ENCODE measurements around the gene PUS10.
A peak's percentile ranks its signal among the peaks of the same experiment; 100 is the strongest.
"Not testable (repeated sequence)": the region's sequence is repeated elsewhere in the genome, so short reads cannot be mapped to it uniquely, and the experiment has no call there.

The PUS10 gene

DNA sequence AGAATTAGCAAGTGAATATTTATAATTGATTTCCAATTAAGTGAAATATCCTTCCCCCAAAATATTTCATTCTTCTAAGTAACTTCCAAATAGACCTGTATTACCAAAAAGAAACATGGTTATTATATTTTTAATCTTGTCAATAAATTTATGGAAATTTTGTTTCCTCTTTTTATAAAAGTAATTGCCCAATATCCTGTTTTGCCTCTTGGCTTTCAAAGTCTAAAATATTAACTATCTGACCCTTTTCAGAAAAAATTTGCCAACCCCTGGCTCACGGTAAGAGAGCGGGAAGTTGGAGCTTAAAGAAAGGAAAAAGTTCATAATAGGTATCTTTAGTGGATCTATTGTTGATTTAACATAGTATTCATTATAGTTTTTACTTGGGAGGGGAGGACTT, 27.2 kb upstream of the PUS10 start:
- Histone ChIP-seq H3K27ac (replicated peaks) (no peak overlapping the region), H3K27me3 (ENCODE audit: insufficient read depth, poor library complexity, severe bottlenecking) (no peaks in the 10 kb centered on the region), H3K4me3 (replicated peaks; ENCODE audit: insufficient read depth, low read length) (no peak overlapping the region)
- no peak for DNase-seq (ENCODE audit: low read depth in 1 of 2, low spot score in 1 of 2)
- TF ChIP-seq SPI1 (IDR thresholded peaks at IDR 0.05; ENCODE audit: borderline replicate concordance, low read depth), result no peak
- no peak for TF ChIP-seq GABPA (IDR thresholded peaks at IDR 0.05; ENCODE audit: low read depth)

DNA sequence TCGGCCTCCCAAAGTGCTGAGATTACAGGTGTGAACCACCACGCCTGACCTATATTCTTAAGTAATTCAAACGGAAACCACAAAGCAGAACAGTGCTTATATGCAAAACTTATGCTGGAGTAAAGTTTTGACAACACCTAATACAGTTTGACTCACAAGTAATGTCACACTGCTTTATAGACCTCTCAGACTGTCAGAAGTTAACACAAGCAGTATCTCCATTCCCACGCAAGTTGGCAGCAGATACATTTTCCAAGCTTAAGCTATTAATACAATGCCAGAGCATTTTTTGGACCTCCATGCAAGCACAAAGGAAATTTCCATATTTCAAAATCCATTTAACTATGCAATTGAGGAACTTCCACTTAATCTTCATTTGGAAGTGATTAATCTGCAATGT, 26.6 kb upstream of the PUS10 start:
- DNase-seq (ENCODE audit: low read depth in 1 of 2, low spot score in 1 of 2), result peak in 1 of 2 experiments; percentile 3
- peak overlapping the region; percentile 6; the same call in 1 of the 2 replicates for H3K27ac ChIP-seq (replicated peaks)
- no peak for TF ChIP-seq SPI1 (IDR thresholded peaks at IDR 0.05; ENCODE audit: borderline replicate concordance, low read depth)
- TF ChIP-seq POLR2AphosphoS5 (IDR thresholded peaks at IDR 0.05; ENCODE audit: low read depth), result no peak
- TF ChIP-seq, protein P1, sequence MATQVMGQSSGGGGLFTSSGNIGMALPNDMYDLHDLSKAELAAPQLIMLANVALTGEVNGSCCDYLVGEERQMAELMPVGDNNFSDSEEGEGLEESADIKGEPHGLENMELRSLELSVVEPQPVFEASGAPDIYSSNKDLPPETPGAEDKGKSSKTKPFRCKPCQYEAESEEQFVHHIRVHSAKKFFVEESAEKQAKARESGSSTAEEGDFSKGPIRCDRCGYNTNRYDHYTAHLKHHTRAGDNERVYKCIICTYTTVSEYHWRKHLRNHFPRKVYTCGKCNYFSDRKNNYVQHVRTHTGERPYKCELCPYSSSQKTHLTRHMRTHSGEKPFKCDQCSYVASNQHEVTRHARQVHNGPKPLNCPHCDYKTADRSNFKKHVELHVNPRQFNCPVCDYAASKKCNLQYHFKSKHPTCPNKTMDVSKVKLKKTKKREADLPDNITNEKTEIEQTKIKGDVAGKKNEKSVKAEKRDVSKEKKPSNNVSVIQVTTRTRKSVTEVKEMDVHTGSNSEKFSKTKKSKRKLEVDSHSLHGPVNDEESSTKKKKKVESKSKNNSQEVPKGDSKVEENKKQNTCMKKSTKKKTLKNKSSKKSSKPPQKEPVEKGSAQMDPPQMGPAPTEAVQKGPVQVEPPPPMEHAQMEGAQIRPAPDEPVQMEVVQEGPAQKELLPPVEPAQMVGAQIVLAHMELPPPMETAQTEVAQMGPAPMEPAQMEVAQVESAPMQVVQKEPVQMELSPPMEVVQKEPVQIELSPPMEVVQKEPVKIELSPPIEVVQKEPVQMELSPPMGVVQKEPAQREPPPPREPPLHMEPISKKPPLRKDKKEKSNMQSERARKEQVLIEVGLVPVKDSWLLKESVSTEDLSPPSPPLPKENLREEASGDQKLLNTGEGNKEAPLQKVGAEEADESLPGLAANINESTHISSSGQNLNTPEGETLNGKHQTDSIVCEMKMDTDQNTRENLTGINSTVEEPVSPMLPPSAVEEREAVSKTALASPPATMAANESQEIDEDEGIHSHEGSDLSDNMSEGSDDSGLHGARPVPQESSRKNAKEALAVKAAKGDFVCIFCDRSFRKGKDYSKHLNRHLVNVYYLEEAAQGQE (IDR thresholded peaks at IDR 0.05; ENCODE audit: insufficient replicate concordance, low read depth), result no peak
- TF ChIP-seq, protein P2, sequence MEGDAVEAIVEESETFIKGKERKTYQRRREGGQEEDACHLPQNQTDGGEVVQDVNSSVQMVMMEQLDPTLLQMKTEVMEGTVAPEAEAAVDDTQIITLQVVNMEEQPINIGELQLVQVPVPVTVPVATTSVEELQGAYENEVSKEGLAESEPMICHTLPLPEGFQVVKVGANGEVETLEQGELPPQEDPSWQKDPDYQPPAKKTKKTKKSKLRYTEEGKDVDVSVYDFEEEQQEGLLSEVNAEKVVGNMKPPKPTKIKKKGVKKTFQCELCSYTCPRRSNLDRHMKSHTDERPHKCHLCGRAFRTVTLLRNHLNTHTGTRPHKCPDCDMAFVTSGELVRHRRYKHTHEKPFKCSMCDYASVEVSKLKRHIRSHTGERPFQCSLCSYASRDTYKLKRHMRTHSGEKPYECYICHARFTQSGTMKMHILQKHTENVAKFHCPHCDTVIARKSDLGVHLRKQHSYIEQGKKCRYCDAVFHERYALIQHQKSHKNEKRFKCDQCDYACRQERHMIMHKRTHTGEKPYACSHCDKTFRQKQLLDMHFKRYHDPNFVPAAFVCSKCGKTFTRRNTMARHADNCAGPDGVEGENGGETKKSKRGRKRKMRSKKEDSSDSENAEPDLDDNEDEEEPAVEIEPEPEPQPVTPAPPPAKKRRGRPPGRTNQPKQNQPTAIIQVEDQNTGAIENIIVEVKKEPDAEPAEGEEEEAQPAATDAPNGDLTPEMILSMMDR (IDR thresholded peaks at IDR 0.05; ENCODE audit: insufficient read depth, low read length), result no peak
- no peak for TF ChIP-seq GABPA (IDR thresholded peaks at IDR 0.05; ENCODE audit: low read depth)
- H3K27me3 ChIP-seq (ENCODE audit: insufficient read depth, poor library complexity, severe bottlenecking), result no peaks in the 10 kb centered on the region
- no peak overlapping the region for H3K4me3 ChIP-seq (replicated peaks; ENCODE audit: insufficient read depth, low read length)

DNA sequence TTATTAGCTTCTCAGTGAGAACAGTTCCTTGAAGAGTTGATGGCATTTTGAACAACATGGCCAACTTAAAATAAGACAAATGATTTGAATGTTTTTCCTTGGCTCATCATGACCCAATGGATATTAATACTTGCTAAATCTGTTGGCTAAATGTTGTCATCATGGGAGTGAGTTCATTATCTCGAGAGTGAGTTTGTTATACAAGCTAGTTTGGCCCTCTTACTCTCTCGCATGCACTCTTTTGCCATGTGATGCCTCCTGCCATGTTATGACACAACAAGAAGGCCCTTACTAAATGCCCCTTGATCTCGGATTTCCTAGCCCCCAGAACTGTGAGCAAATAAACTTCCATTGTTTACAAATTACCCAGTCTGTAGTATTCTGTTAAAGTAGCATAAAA, 24.8 kb upstream of the PUS10 start:
- Histone ChIP-seq H3K4me3 (replicated peaks; ENCODE audit: insufficient read depth, low read length) (no peak overlapping the region), H3K27ac (replicated peaks) (no peak overlapping the region), H3K27me3 (ENCODE audit: insufficient read depth, poor library complexity, severe bottlenecking) (no peaks in the 10 kb centered on the region)
- TF ChIP-seq SPI1 (IDR thresholded peaks at IDR 0.05; ENCODE audit: borderline replicate concordance, low read depth) (no peak), GABPA (IDR thresholded peaks at IDR 0.05; ENCODE audit: low read depth) (no peak), POLR2AphosphoS5 (IDR thresholded peaks at IDR 0.05; ENCODE audit: low read depth) (no peak)
- TF ChIP-seq, protein P1 (IDR thresholded peaks at IDR 0.05; ENCODE audit: insufficient replicate concordance, low read depth), result no peak
- TF ChIP-seq, protein P2 (IDR thresholded peaks at IDR 0.05; ENCODE audit: insufficient read depth, low read length), result no peak
- DNase-seq (ENCODE audit: low read depth in 1 of 2, low spot score in 1 of 2), result no peak

DNA sequence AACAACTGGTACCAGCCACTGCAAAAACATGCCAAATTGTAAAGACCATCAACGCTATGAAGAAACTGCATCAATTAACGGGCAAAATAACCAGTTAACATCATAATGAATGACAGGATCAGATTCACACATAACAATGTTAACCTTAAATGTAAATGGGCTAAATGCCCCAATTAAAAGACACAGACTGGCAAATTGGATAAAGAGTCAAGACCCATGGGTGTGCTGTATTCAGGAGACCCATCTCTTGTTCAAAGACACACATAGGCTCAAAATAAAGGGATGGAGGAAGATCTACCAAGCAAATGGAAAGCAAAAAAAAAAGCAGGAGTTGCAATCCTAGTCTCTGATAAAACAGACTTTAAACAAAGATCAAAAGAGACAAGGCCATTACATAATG, 18.6 kb upstream of the PUS10 start:
- not testable (repeated sequence) for H3K4me3 ChIP-seq (replicated peaks; ENCODE audit: insufficient read depth, low read length); H3K27ac ChIP-seq (replicated peaks); DNase-seq (ENCODE audit: low read depth in 1 of 2, low spot score in 1 of 2)

DNA sequence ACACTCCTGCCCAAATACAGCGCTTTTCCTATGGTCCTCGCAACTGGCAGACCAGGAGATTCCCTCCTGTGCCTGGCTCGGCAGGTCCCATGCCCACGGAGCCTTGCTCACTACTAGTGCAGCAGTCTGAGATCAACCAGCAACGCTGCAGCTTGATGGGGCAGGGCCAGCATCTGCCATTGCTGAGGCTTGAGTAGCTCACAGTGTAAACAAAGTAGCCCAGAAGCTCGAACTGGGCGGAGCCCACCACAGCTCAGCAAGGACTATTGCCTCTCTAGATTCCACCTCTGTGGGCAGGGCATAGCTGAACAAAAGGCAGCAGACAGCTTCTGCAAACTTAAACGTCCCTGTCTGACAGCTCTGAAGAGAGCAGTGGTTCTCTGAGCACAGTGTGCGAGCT, 16.5 kb upstream of the PUS10 start:
- not testable (repeated sequence) for H3K27me3 ChIP-seq (ENCODE audit: insufficient read depth, poor library complexity, severe bottlenecking); H3K27ac ChIP-seq (replicated peaks); DNase-seq (ENCODE audit: low read depth in 1 of 2, low spot score in 1 of 2); H3K4me3 ChIP-seq (replicated peaks; ENCODE audit: insufficient read depth, low read length)

More for the DNA sequence above, 18.6 kb upstream of the PUS10 start:
- H3K27me3 ChIP-seq (ENCODE audit: insufficient read depth, poor library complexity, severe bottlenecking), result not testable (repeated sequence)

Measured in HL-60 (cell line).